SKM-1 treated with dmso at 0.1 percent for 144 hours (cell line): Measurements from ENCODE around the gene HTRA1.

Source experiments
- DNase-seq: peaks from one replicate; lab custom pipeline; 2025; ENCODE audit not compliant: unreplicated experiment; lab: John Stamatoyannopoulos, UW

HTRA1 gene

GRCh38 chr10:122493761-122494160, 32.4 kb downstream of the HTRA1 start:
- DNase-seq, result no peak

DNA sequence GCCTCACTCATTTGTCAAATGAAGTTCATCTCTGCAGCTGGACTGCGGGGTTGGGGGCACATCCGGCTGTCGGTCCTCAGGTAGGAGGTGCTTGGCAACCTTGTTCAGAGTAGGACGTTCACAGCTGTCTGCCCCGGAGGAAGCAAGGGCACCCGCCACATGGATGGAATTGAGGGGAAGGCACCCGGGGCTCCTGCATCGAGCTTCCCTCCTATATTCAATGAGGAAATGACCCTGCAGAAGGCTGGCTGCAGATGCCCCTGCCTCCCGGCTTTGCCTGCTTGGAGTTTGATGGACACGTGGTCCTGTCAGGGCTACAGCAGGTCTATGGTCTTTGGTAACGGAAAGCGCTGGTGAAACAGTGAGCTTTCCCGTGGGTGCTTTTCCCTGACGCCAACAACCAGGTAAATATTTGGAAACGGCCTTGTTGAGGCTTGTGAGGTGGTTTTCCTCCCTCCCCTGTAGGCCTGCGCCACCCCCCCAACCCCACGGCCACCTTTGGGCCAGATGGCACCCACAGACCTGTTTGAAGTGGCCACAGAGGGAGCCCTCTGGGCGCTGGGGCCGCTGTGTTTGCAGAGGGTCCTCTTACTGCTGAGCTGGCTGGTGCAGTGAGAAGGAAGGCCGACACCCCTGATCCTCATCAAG, 32.9 kb downstream of the HTRA1 start:
- no peak for DNase-seq

DNA sequence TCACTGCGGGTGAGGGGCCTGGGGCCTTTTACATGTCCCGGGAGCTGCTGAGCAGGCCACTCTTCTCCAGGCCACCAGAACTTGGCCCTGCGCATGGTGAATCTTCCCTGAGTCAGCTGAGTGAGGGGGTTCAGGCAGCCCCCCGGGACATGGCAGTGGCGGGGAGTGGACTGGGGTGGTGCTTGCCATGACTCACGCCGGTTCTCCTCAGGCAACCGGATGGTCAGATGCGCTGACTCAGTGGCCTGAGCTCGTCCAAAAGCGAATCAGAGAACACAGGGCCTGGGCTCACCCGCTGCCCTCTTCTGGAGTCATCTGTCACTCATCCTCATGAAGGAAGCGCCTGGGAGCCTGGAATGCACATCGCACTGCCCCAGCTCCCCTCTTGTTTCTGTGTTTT, 33.5 kb downstream of the HTRA1 start:
- DNase-seq, result no peak

GRCh38 chr10:122495406-122496340, 34.3 kb downstream of the HTRA1 start:
- no peak for DNase-seq

- no peak for DNase-seq
Measured at GRCh38 chr10:122497241-122497640, 35.9 kb downstream of the HTRA1 start.

DNA sequence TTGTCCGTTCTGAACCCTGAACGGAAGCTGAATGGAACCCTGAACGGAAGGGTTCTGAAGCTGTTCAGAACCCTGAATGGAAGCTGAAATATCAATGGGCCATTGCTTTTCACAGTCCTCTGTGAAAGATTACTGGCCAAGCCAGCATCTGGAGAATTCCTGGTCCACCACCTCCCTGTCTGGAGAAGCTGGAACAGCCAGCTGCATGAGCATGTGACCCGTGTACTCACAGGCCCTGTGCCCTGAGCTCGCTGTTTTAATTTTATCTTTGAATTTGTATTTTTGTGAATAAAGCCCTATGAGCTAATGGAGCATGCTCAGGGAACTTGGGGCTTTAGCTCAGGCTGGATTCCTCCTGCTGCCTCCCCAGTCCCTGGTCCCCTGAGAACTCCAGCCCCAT, 37.2 kb downstream of the HTRA1 start:
- no peak for DNase-seq

- no peak for DNase-seq
Measured at GRCh38 chr10:122499012-122499411, 37.7 kb downstream of the HTRA1 start.

GRCh38 chr10:122499491-122499941, 38.2 kb downstream of the HTRA1 start:
- no peak for DNase-seq

DNA sequence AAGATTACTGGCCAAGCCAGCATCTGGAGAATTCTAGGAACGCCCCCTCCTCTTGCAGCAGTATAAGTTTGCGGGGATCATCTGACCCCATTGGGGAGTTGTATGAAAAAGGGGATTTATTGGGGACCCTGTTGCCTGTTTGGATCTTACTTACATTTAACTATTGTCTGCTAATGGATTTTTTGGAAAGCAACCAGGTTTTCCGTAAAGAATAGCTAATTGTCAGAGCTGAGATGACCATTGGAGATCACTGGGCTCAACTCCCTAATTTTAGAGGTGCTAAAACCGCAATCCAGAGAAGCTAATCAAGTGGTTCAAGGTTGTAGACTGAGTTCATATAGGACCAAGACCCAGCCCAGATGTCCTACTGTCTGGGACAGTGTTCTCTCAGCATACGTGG, 38.8 kb downstream of the HTRA1 start:
- DNase-seq, result no peak

GRCh38 chr10:122500726-122501125, 39.4 kb downstream of the HTRA1 start:
- no peak for DNase-seq

DNA sequence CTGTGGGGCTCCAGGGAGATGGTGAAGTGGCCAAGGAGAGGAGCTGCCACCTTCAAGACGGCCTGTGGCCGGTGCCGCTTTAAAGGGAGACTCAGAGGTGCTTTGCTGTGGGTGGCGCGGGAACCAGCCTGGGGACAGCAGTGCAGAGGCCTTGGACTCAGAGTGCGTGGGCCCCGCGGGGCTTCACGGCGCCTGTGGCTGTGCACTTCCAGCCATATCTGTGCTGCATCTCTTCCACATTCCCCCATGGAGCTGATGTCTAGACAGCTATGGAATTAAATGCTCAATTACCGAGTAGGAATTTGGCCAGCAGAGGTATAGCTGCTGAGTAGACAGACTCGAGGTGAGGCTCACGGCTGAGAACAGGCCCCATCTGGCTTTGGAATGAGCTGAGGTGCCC, 41.7 kb downstream of the HTRA1 start:
- no peak for DNase-seq

DNA sequence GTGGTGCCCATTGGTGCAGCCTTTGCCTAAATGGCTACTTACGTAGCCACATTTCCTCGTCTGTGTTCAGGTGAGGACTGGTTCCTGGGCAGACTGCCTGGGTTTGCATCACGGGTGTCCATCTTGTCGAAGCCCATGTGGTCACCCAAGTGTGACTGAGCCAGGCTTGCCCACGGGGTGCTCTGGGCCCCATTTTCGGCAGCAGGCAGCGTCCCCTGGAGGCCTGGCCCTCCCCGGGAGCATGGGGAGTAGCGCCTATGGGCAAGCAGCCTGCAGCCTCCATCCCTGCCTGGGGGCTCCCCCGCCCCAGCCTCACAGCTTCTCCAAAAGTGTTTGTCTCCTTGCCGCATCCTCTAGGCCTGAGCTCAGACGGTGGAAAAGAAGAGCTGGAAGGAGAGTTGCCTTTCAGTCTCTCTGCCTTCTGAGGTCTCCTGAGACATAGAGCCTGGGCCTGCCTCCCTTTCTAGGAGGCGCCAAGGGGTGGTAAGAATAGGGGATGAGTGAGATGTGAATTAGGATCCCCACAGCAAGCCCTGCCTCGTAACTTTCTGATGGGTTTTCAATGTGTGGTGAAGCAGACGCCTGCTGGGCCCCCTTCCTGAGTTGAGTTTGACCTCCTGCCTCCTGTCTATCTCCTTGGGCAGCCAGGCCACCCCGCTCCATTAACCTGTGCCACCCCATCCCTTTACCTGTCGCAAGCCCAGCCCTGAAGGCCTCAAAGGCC, 42.7 kb downstream of the HTRA1 start:
- no peak for DNase-seq

DNA sequence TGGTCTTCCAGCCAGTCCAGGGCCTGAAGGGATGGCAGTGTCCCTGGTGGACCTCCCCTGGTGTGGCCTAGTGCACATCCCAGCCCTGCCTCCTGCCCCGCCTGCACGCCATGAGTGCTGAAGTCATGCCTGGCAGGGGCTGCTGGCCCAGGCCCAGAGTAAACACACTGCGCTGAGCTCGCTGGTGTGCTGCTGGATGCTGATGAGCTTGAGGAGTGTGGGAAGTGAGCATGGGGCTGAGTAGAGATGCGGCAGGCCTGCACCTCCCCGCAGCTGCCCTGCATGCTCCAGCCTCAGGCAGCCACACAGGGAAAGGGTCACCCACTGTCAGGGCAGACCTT, 43.2 kb downstream of the HTRA1 start:
- no peak for DNase-seq

GRCh38 chr10:122505011-122505410, 43.7 kb downstream of the HTRA1 start:
- DNase-seq, result no peak

GRCh38 chr10:122505885-122506645, 44.7 kb downstream of the HTRA1 start:
- no peak for DNase-seq

DNA sequence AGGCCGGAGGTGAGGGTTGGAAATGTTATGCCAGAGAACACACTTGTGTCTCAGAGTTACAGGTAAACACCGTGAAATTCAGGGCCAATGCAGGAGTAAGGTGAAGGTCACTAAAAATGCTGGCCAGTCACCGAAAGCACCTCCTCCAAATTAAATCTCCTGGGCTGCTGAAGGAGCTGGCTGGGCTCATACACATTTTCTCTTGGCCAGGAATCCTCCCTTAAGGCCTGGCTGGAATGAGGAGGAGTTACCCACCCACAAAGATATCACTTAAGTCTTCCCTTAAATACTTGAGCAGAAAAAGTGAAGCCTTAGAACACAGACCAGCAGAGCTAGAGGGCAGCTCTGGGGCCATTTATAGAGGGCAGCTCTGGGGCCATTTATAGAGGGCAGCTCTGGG, 46.3 kb downstream of the HTRA1 start:
- DNase-seq, result no peak

DNA sequence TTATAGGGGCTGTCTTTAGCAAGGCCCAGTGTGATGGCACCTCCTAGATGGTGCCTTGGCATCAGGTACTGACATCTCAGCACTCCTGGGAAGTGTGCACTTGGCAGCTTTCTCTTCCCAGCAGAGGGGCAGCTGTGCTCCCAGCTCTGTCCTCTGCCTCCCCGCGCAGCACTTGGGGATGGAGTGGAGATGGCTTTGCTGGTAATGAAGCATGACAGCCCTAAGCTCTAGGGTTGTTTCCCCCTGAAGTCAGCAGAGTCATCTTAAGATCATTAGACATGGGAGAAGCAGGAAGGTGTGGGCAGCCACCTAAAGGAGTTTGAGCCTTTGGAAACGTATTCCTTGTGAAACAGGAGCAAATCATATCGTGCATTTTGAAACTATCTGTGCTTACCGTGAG, 46.7 kb downstream of the HTRA1 start:
- DNase-seq, result no peak

GRCh38 chr10:122509323-122509722, 48.0 kb downstream of the HTRA1 start:
- no peak for DNase-seq

DNA sequence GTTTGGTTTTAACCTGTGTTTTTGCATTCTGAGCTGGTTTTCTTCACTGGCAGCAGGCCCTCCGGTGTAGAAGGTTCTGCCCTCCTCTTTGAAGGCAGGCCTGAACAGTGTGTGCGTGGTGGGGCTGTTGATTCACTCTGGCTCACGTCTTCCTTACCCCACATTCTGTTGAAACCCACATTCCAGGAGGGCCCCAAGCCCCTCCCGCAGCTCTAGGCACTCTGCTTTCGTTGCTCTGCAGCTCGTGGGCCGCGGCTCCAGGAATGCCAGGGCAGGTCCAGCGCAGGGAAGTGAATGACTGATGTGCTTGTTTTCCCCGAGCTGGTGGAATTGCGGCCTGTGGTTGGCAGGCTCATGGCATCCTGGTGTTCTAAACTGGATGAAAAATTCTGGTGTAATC, 49.0 kb downstream of the HTRA1 start:
- DNase-seq, result no peak

- DNase-seq, result no peak
Measured at GRCh38 chr10:122510736-122511135, 49.4 kb downstream of the HTRA1 start.

- DNase-seq, result no peak
Measured at GRCh38 chr10:122513053-122513452, 51.7 kb downstream of the HTRA1 start.
